Measurements from ENCODE around the gene ZNF613.
"Not testable (repeated sequence)": the region's sequence is repeated elsewhere in the genome, so short reads cannot be mapped to it uniquely, and the experiment has no call there.

DNA sequence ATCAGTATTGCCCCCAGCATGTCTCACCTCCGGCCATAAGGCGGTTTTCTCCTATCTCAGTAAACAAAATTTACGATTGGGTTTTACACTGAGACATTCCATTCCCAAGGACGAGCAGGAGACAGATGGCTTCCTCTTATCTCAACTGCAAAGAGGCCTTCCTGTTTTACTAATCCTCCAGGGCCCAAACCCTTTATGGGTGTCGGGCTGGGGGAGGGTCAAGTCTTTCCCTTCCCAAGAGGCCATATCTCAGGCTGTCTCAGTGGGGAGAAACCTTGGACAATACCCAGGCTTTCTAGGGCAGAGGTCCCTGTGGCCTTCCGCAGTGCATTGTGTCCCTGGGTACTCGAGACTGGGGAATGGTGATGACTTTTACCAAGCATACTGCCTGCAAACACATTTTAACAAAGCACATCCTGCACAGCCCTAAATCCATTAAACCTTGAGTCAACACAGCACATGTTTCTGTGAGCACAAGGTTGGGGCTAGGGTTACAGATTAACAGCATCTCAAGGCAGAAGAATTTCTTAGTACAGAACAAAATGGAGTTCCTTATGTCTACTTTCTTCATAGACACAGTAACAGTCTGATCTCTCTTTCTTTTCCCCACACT lies 33.5 kb downstream of the ZNF613 start:
- TF ChIP-seq, protein P1, sequence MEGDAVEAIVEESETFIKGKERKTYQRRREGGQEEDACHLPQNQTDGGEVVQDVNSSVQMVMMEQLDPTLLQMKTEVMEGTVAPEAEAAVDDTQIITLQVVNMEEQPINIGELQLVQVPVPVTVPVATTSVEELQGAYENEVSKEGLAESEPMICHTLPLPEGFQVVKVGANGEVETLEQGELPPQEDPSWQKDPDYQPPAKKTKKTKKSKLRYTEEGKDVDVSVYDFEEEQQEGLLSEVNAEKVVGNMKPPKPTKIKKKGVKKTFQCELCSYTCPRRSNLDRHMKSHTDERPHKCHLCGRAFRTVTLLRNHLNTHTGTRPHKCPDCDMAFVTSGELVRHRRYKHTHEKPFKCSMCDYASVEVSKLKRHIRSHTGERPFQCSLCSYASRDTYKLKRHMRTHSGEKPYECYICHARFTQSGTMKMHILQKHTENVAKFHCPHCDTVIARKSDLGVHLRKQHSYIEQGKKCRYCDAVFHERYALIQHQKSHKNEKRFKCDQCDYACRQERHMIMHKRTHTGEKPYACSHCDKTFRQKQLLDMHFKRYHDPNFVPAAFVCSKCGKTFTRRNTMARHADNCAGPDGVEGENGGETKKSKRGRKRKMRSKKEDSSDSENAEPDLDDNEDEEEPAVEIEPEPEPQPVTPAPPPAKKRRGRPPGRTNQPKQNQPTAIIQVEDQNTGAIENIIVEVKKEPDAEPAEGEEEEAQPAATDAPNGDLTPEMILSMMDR (IDR thresholded peaks at IDR 0.05) = not testable (repeated sequence)
- not testable (repeated sequence) for TF ChIP-seq POLR2A (IDR thresholded peaks at IDR 0.05)
- peak; percentile 49 for TF ChIP-seq POLR2AphosphoS5 (IDR thresholded peaks at IDR 0.05)
